A673 (cell line): Measurements from ENCODE around the gene SORCS1.

ENCODE experiments used
- CTCF ChIP-seq: fragments of 300-800, 200-600 bp; sonication (generic); conservative IDR thresholded peaks from 2 replicates; pipeline ENCODE4 v1.5.1; 2017; ENCODE audit warnings: low read depth, mild to moderate bottlenecking, antibody characterized with exemption, low read length, moderate library complexity, mixed read lengths
- EZH2 ChIP-seq: fragments of 200-600 bp; sonication (generic); IDR thresholded peaks from 2 replicates; pipeline ENCODE4 v1.6.1; 2017; ENCODE audit warnings: borderline replicate concordance, low read depth, mild to moderate bottlenecking, mixed read lengths, antibody characterized with exemption, low read length; ENCODE audit not compliant: poor library complexity, severe bottlenecking

GRCh38 chr10:106775127-106775526 is 389.4 kb downstream of the SORCS1 start:
- TF ChIP-seq CTCF: no peak
- TF ChIP-seq EZH2: no peak
